HG03575 (cell line): ENCODE measurements around the gene LRP1.

Experiments used
- ATAC-seq: cut with Tn5 transposase; IDR thresholded peaks from one replicate; pipeline ENCODE4 v1.9.1; 2021; ENCODE audit not compliant: unreplicated experiment, insufficient number of reproducible peaks, low FRiP score; ENCODE audit errors: extremely low read depth

Gene LRP1

DNA sequence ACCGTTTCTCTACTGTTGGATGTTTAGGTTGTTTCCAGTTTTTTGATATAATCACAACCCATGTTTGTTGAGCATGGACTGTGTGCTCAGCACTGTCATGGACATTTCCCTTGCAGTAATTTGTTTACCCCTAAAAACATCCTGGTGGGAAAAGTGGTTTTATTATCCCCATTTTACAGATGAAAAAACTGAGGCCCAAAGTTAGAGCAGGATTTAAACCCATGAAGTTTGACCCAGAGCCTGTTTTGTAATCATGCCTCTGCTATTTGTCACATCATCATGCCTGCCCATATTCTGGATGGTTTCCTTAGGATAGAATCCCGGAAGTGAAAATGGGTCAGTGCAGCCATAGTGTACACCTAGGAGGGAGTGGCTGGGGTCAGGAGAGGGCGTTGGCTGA, 36.2 kb downstream of the LRP1 start:
- no peak for ATAC-seq

DNA sequence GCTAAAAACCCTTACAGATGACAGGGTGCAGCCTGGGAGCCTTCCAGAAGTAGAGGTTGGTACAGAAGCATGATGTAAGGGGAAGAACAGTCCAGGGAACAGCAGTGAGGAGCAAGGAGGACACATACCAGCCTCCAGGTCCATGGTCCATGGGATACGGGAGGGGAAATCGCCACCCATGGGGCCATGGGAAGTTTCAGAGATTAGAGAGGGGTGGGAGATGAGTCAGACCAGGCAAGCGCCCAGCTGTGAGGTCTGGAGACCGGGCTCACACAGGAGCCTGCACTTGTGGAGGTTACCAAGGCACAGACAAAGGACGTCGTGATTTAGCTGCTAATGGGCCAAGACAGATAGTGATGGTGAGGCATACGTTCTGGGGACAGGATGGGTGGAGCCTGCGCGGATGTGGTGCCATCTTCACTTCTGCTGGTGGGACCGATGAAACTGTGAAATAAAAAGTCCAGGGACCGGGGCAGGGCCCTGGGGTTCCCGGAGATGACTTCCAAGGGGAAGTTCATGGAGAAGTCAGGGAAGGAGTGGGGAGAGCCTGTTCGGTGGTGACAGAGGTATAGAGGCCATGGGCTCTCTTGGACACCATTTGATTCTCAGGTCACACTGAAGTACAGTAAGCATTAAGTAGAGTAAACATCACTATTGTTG, 36.8 kb downstream of the LRP1 start:
- no peak for ATAC-seq

DNA sequence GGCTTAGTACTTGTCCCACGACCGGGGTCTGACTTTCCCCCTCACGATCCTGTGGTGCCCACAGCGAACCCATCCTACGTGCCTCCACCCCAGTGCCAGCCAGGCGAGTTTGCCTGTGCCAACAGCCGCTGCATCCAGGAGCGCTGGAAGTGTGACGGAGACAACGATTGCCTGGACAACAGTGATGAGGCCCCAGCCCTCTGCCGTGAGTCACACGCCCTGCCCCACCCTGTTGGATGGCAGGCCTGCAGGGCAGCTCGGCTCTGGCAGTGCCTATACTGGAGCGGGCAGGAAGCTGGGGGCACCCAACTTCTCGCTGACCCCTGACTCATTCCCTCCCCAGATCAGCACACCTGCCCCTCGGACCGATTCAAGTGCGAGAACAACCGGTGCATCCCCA, 37.5 kb downstream of the LRP1 start:
- ATAC-seq = no peak

DNA sequence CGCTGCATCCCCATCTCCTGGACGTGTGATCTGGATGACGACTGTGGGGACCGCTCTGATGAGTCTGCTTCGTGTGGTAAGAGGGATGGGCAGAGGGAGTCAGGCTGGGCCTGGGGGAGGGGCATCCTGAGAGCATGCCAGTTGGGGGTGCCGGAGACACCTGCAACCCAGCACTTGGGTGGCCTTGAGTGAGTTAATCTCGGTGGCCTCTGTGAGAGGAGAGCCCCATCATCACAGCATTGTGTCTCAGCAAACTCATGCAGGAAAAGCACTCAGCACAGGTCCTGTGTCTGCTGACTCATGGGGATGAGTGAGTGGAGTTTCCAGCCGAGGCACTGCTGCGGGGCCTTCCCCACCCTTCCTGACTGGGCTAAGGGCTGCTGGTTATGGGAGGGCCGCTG, 38.7 kb downstream of the LRP1 start:
- no peak for ATAC-seq

DNA sequence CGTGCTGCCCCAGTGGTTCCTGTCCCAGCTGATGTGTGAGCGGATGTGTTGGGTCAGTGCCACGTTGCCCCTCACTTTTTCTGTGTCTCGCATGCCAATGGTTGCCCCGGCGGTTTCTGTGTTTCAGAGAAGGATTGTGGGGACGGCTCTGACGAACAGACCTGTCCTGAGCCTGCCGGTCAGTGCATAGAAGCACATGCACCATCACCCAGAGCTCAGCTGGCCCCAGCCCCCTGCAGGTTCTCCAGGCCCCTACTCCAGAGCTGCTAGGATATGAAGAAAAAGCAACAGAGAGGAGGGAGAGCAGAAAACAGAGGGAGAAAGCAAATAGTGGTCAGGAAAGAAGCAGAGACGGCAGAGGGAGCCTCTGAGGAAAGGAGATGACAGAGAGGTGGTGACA, 39.8 kb downstream of the LRP1 start:
- ATAC-seq = no peak

DNA sequence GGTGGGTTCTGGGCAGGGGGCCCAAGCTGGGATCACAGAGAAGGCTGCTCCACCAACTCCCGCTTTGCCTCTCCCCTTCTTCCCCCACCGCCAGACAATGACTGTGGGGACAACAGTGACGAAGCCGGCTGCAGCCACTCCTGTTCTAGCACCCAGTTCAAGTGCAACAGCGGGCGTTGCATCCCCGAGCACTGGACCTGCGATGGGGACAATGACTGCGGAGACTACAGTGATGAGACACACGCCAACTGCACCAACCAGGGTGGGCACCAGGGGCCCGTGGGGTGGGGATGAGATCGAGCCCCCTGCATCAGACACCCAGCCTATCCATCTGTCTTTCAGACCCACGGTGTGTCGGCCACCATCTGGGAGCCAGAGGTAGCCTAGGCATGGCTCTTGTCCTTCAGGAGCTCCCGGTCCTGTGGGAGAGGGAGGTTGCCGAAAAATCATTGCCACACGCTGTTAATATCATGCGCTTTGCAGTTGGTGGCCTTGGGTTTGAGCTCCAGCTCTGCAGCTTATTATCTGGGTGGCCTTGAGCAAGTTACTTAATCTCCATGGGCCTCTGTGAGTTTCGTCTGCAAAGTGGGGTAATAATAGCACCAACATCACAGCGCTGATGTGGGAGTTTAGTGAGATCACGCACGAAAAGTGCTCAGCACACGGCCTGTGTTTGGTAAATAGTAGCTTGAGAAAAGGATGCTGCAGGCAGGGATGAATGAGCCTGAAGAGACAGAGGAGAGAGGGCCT, 40.9 kb downstream of the LRP1 start:
- no peak for ATAC-seq

DNA sequence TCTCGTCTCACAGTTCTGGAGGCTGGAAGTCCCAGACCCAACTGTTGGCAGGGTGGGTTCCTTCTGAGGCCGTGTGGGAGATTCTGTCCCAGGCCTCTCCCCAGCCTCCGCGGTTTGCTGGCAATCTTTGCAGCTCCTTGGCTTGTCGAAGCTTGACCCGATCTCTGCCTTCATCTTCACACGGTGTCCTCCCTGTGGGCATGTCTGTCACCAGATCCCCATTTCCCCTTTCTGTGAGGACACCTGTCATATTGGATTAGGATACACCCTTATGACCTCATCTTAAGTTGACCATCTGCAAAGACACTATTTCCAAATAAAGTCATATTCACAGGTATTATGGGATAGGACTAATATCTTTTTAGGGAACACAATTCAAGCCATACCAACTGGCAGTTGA, 41.7 kb downstream of the LRP1 start:
- ATAC-seq = no peak

DNA sequence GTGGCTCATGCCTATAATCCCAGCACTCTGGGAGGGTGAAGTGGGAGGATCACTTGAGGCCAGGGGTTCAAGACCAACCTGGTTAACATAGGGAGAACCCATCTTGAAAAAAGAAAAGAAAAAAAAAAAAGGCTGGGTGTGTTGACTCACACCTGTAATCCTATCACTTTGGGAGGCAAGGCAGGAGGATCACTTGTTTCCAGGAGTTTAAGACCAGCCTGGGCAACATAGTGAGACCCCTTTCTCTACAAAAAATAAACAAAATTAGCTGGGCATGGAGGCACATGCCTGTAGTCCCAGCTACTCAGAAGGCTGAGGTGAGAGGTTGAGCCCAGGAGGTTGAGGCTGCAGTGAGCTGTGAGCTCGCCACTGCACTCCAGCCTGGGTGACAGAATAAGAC, 42.1 kb downstream of the LRP1 start:
- ATAC-seq = no peak

DNA sequence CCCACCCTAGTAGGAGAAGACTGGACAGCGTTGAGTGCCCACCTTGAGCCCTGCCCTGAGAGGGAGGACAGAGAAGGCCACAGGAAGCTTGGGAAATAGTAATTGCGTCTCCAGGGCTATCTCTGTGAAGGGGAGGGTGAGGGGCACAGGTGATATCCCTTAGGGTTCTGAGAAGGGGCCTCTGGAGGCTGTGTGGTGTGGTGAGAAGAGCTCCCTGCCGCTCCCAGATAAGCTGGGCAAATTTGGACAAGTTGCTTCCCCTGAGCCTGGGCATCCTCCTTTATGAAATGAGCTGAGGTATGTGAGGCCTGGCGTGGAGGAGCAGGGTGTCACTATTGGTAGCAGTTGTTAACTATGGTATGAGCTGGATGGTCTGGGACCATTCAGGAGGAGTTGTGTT, 42.6 kb downstream of the LRP1 start:
- no peak for ATAC-seq

DNA sequence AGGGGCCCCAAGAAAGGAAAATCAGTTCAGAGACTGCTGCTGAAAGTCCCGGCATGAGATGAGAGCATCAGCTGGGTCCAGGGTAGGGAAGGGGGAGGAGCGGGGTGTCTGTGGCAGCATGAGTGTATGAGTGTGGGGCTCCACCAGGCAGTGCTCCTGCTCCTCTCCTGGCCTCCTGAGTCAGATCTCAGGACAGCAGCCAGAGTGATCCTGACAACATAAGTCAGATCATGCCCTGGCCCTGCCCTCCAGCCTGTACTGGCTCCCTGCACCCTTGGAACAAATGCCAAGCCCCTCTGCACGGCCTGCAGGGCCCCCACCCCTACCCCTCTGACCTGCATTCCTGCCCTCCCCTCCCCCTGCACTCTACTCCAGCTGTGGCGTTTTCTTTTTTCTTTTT, 43.4 kb downstream of the LRP1 start:
- ATAC-seq = no peak

DNA sequence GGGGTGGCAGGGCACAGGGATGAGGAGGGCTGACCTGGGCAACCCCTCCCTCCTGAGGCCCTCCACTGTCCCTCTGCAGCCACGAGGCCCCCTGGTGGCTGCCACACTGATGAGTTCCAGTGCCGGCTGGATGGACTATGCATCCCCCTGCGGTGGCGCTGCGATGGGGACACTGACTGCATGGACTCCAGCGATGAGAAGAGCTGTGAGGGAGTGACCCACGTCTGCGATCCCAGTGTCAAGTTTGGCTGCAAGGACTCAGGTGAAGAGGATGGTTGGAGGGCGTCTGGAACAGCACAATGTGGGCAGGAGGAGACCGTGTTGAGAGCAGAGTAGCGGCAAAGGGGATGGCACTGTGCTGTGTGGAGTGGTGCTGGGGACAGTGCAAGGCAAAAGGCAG, 44.8 kb downstream of the LRP1 start:
- ATAC-seq = no peak

DNA sequence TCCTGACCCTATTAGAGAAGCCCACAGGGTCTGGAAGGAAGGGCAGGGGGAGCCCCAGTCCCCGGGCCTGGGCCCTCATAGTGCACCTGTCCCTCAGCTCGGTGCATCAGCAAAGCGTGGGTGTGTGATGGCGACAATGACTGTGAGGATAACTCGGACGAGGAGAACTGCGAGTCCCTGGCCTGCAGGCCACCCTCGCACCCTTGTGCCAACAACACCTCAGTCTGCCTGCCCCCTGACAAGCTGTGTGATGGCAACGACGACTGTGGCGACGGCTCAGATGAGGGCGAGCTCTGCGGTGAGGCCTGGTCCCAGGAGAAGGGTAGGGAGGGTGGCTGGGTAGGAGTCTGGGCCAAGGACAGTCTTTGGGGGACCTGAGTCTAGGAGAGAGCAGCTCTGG, 45.4 kb downstream of the LRP1 start:
- ATAC-seq = no peak

DNA sequence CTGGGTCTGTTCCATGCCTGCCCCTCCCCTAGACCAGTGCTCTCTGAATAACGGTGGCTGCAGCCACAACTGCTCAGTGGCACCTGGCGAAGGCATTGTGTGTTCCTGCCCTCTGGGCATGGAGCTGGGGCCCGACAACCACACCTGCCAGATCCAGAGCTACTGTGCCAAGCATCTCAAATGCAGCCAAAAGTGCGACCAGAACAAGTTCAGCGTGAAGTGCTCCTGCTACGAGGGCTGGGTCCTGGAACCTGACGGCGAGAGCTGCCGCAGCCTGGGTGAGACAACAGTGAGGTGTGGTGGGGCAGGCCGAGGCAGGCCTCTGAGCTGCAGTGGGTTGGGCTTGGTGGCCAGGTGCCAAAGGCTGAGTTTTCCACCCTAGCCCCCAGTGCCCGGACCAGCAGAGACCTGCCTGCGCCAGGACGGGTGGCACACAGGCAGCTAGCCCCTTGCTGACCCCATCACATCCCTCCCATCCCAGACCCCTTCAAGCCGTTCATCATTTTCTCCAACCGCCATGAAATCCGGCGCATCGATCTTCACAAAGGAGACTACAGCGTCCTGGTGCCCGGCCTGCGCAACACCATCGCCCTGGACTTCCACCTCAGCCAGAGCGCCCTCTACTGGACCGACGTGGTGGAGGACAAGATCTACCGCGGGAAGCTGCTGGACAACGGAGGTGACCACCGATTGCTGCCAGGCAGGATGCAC, 47.3 kb downstream of the LRP1 start:
- no peak for ATAC-seq

DNA sequence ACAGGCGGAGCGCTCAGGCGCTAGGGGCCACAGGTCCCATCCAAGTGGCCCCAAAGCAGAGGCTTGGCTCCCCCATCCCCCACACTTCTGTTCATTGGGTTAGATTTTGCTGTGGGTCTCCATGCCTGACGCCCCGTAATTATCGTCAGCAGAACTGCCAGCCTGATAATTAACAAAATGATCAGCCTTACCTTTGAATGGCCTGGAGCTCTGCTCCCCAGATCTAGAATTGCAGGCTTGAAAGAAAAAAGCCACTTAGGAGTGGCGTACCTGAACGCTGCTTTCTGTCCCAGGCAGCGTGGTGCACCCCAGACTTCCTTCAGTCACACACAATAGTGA, 47.8 kb downstream of the LRP1 start:
- no peak for ATAC-seq

DNA sequence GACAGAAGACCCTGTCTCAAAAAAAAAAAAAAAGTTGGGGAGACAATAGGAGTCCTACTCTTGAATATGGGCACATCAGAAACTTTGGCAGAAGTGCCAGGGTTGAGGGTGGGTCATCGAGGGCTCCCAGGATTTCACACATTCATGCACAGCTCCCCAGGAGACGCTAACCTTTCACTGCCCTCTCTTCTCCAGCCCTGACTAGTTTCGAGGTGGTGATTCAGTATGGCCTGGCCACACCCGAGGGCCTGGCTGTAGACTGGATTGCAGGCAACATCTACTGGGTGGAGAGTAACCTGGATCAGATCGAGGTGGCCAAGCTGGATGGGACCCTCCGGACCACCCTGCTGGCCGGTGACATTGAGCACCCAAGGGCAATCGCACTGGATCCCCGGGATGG, 48.6 kb downstream of the LRP1 start:
- ATAC-seq = no peak

DNA sequence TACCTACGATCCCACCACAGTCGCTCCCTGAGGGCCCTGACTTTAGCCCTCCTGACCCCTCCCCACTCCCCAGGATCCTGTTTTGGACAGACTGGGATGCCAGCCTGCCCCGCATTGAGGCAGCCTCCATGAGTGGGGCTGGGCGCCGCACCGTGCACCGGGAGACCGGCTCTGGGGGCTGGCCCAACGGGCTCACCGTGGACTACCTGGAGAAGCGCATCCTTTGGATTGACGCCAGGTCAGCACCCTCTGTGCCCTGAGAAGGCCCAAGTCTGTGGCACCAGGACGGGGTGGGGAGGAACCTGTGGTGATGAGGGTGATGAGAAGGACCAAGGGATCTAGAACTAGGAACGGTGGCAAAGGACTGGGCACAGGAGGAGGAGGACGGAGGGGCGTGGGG, 49.1 kb downstream of the LRP1 start:
- ATAC-seq = no peak

DNA sequence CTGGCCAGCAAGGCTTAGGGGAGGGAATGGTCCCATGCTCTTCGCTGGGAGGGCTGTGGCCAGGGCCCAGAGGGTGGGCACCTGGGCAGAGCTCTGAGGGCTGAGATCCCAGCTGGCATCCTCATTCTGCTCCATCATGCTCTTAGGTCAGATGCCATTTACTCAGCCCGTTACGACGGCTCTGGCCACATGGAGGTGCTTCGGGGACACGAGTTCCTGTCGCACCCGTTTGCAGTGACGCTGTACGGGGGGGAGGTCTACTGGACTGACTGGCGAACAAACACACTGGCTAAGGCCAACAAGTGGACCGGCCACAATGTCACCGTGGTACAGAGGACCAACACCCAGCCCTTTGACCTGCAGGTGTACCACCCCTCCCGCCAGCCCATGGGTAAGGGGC, 49.9 kb downstream of the LRP1 start:
- ATAC-seq = no peak

DNA sequence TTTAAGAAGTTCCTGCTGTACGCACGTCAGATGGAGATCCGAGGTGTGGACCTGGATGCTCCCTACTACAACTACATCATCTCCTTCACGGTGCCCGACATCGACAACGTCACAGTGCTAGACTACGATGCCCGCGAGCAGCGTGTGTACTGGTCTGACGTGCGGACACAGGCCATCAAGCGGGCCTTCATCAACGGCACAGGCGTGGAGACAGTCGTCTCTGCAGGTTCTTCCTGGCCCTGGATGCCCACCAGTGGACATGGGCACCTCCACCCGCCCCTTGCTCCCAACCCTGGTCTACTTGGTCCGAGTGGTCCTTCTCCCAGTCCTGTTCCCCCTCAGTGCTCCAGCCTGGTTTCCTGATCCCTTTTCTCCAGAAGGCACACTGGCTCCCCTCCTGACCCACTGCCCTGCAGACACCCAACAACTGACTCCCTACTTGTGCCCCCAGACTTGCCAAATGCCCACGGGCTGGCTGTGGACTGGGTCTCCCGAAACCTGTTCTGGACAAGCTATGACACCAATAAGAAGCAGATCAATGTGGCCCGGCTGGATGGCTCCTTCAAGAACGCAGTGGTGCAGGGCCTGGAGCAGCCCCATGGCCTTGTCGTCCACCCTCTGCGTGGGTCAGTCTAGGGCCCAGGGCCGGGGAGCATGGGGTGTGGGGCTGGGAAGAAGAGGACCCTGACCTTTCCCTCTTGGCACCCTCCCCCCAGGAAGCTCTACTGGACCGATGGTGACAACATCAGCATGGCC, 51.2 kb downstream of the LRP1 start:
- no peak for ATAC-seq

DNA sequence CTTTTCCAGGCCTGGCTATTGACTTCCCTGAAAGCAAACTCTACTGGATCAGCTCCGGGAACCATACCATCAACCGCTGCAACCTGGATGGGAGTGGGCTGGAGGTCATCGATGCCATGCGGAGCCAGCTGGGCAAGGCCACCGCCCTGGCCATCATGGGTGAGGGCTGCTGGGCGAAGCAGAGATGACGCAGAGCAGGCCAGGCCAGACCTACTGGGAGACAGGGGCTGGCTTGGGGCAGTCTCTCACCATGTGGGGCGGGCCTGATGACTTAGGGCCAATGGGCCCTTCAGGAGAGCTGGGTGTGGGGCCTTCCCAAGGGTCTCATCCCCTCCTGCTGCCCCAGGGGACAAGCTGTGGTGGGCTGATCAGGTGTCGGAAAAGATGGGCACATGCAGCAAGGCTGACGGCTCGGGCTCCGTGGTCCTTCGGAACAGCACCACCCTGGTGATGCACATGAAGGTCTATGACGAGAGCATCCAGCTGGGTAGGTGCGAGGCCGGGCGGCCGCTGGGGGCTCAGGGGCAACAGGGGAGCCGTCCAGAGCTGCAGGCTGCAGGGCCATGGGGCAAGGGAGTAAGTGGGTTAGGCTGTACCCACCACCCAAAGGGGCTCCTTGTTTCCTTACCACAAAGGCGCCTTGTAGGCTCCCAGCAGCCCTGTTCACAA, 52.2 kb downstream of the LRP1 start:
- no peak for ATAC-seq
